SK-N-MC (cell line): ENCODE data around the gene MYPOP.

Experiments used
- EZH2 ChIP-seq: fragments of 200-600 bp; sonication (generic); IDR thresholded peaks from one replicate; pipeline ENCODE4 v1.6.1; 2017; ENCODE audit warnings: antibody characterized with exemption
- POLR2AphosphoS5 ChIP-seq: IDR thresholded peaks from 2 replicates; pipeline ENCODE4 v1.6.1; 2012; ENCODE audit warnings: mild to moderate bottlenecking, low read depth, low read length, borderline replicate concordance

- TF ChIP-seq EZH2 = no peak
- no peak for TF ChIP-seq POLR2AphosphoS5
These were observed 6.5 kb upstream of the MYPOP start for GRCh38 chr19:45908956-45909355.
